Activated CD8-positive, alpha-beta memory T cell treated with anti-CD3 and anti-CD28 coated beads for 4 hours (primary cell): ENCODE results near the gene MEGF9.
"Not testable (repeated sequence)": the region's sequence is repeated elsewhere in the genome, so short reads cannot be mapped to it uniquely, and the experiment has no call there.

Experiments used
- DNase-seq, 2 donors: peaks; one replicate each; pipeline ENCODE4 v3.0.0-alpha.2; 2020; ENCODE audit warnings: low read depth in 2 of 2

MEGF9 gene

GRCh38 chr9:120574473-120574872, 139.8 kb downstream of the MEGF9 start:
- no peak for DNase-seq

- no peak for DNase-seq
These were observed 141.8 kb downstream of the MEGF9 start for GRCh38 chr9:120572472-120572871.

DNA sequence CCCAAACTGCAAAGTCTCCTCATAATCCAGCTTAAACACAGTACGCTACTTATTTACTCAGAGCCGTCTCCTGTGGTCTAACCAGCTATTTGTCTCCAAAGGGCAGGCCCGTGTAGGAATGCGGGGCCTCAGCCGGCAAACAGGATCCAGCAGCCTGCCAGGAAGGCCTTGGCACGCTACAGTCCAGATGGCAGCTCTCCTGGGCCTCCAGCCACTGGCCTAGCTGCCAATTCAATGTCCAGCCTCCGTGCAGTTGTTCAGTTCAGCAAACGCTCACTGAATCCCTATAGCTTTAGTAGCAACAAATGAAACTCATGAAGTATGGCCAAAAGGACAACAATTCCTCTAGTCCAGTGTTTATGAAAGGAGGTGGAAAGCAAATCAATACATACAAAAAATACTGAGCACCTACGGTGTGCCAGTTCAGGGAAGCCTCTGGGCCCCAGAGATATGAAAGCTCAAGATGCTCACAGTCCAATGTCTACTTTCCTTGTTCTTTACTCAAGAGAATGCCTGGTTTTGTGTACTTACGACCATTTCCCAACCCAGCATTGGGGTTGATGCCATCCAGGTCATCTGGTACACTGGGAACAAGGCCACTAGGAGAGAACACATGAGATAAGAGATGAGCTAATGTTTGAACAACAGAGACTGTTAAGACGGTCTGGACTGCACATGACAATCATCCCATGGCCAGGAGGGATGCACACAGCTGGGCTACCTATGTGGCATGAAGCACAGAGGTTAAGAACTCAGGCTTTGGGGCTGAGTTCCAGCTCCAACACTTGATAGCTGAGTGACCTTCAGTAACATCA, 142.6 kb downstream of the MEGF9 start:
- no peak for DNase-seq

GRCh38 chr9:120570296-120570695, 144.0 kb downstream of the MEGF9 start:
- no peak for DNase-seq

GRCh38 chr9:120569556-120569955, 144.7 kb downstream of the MEGF9 start:
- no peak for DNase-seq

GRCh38 chr9:120568816-120569215, 145.5 kb downstream of the MEGF9 start:
- no peak for DNase-seq

- no peak for DNase-seq
These were observed 146.4 kb downstream of the MEGF9 start for GRCh38 chr9:120567874-120568273.

DNA sequence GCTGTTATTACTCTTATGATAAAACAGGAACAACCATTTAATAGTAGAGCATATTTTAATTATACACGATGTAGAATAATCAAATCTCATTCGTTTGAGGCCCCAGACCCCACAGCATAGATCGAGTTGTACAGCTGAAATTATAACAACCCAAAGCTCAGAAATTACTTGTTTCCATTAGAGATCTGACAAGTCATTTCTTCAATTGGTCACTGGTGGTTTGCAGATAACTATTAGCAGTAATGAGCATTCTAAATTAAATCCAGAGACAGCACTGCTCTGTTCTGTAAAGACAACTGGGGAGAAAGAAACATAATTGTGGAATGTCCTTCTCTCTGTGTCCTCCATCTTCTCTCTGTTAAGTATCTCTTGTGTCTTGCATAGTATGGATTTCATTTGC, 147.2 kb downstream of the MEGF9 start:
- no peak for DNase-seq

GRCh38 chr9:120564589-120564988, 149.7 kb downstream of the MEGF9 start:
- DNase-seq: no peak

GRCh38 chr9:120562861-120563443, 151.3 kb downstream of the MEGF9 start:
- DNase-seq: no peak

GRCh38 chr9:120561709-120562108, 152.6 kb downstream of the MEGF9 start:
- no peak for DNase-seq

DNA sequence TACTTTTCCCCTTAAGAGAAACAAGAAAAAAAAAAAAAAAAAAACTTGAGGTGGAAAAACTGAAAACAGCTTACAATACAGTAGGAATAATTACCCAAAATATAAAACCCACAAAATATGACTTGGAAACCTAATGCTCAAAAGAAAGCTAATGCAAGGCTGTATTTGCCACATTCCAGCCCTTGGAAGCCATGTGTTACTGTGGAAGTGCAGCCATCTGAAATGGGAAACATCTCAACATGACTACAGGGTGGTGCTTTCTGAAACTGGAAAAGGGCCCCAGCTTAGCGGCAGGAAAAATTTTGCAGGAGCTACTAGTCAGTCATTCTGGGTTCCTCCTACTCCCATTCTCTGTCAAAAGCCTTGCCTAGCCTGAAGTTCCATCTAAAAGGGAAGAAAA, 154.7 kb downstream of the MEGF9 start:
- DNase-seq: no peak

DNA sequence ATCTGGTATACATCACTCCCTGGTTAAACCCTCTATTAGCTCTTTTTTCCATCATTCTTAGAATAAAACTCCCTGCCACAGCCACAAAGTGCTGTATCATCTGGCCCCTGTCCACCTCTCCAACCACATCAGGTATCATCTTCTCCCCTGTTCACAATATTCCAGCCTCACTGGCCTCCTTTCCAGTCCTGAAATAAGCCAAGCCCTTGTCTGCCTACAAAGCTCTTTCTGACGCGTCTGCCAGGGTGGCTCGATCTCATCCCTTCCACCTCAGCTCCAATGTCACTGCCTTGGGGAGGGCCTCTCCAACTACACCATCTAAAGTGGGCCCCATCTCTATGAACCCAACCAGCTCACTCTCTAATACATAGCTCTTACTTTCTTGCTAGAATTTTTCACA, 155.8 kb downstream of the MEGF9 start:
- no peak for DNase-seq

DNA sequence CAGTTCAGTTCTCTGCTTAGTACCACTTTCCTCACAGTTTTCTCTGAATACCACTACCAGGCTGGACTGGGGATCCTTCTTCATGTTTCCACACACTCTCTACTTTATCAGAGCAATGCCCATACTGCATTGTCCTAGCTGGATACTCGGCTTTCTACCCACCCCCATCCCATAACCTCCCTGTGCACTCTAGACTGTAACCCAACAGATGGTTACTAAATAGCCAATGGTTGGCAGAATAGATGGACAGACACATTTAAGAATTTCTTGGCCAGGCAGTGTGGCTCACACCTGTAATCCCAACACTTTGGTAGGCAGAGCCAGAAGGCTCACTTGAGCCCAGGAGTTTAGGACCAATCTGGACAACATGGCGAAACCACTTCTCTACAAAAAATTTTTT, 157.1 kb downstream of the MEGF9 start:
- DNase-seq: no peak

DNA sequence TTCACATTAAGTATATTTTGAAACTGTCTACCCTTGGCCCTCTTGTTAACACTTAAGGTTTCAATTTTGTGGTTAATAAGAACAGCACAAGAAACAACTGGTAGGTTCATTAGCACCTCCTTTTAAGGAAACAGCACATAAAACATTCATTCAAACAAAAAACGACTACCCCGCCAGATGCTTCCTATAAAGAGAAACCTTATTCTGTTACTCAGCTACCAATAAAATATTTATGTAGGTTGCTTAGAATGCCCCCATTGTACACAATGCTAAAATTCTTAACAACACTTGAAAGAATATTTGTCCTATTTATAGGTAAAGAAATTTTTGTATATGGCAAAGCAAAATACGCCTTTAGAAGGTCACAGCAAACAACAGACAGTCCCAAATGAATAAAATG, 157.5 kb downstream of the MEGF9 start:
- no peak for DNase-seq

- no peak for DNase-seq
These were observed 158.4 kb downstream of the MEGF9 start for GRCh38 chr9:120555839-120556238.

- DNase-seq: not testable (repeated sequence)
These were observed 162.0 kb downstream of the MEGF9 start for GRCh38 chr9:120552210-120552704.
